NCI-H524 treated with DMSO at 0.1 percent for 48 hours (cell line): ENCODE measurements around the gene NAIF1.
"Not testable (repeated sequence)": the region's sequence is repeated elsewhere in the genome, so short reads cannot be mapped to it uniquely, and the experiment has no call there.

Experiments used
- DNase-seq: peaks from one replicate; lab custom pipeline; 2025; lab: John Stamatoyannopoulos, UW

NAIF1 gene

GRCh38 chr9:128026773-128027541, 40.2 kb downstream of the NAIF1 start:
- DNase-seq, result no peak

DNA sequence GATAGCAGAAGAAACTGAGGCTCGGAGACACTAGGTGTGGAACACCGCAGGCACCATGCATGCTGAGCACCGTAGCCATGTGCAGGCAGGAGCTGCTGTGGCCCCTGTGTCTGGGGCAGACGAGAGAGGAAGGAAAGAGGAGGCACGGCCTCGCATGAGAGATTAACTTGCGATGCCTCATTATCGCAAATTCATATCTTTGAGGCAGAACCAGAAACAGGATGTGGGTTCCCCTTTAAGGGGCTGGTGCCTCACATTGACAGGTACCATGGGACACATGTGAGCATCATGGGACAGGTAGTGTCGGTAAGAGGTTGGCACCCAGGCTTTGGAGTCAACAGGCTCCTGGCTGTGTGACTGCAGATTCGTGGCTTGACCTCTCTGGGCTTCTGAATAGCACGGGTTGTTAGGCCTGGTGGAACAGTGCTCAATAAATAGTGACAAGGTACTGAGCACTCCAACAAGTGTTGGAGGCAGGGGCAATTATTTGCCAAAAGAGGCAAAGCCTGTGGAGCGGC, 40.8 kb downstream of the NAIF1 start:
- DNase-seq, result no peak

DNA sequence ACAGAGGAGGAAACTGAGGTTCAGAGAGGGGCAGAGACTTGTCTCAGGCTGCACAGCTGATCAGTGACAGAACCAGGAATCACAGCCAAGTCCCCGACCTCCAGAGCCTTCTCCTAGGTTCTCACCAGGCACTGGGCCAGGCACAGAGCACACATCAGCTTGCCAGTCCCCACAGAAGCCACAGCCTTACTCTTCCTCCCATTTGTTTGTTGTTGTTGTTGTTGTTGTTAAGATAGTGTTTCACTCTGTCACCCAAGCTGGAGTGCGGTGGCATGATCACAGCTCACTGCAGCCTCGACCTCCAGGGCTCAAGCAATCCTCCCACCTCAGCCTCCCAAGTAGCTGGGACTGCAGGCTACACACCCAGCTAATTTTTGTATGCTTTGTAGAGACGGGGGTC, 41.4 kb downstream of the NAIF1 start:
- DNase-seq, result no peak

- no peak for DNase-seq
These were observed 42.3 kb downstream of the NAIF1 start for GRCh38 chr9:128024761-128025308.

GRCh38 chr9:128023671-128024070, 43.4 kb downstream of the NAIF1 start:
- DNase-seq, result not testable (repeated sequence)

DNA sequence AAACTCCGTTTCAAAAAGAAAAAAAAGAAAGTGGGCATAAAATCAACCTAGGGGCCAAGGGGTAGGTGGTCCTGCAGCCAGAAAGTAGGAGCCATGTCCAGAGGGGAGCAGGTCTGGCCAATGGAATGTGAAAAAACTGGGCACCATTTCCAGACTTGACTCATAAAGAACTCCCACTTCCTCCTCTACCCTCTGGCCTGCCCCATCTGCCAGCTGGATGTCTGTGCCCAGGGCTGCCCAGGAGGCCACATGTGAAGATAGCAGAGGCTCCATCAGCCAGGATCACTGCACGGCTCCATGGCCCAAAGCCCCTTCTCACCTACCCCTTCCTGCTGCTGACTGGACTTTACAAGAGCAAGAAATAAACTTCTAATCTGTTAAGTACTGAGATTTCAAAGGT, 44.2 kb downstream of the NAIF1 start:
- DNase-seq, result no peak

DNA sequence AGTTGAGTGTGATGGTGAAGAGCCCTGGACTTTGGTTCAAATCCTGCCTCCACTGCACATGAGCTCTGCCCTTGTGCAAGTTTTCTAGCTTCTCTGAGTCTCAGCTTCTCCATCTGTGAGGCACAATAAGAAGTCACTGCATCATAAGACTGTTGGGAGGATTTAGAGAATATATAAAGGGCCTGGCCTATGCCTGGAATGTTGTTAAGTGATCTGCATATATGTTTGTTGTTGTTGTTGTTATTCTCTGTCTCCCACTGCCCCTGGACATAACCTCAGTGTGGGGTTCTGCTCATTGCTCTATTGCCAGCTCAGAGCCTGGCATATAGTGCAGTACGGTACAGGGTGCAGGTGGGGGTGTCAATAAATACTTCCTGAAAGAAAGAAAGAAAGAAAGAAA, 46.0 kb downstream of the NAIF1 start:
- no peak for DNase-seq

- DNase-seq, result no peak
These were observed 46.4 kb downstream of the NAIF1 start for GRCh38 chr9:128020692-128021091.

DNA sequence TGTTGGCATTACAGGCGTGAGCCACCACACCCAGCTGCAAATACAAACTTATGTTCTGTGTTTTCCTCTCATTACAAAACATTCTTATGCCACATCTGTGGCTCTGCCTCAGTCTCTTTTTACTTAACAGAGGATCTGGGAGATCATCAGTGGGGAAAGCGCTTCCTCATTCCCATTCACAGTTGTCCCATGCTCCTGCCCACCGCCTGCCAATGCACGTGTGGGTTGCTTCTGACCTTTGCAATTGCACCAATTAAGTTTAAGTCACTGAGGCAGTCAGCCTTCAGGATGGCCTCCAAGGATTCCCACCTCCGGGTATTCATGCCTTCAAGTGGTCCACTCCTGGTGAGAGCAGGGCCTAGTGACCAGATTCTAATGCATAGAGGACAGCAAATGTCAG, 51.4 kb downstream of the NAIF1 start:
- DNase-seq, result no peak
